GM19043 (cell line): Measurements from ENCODE around the gene EPM2A.
"Not testable (repeated sequence)": the region's sequence is repeated elsewhere in the genome, so short reads cannot be mapped to it uniquely, and the experiment has no call there.

Source experiments
- ATAC-seq: cut with Tn5 transposase; IDR thresholded peaks from one replicate; pipeline ENCODE4 v1.9.1; 2021; ENCODE audit warnings: low read depth; ENCODE audit not compliant: unreplicated experiment

EPM2A gene

GRCh38 chr6:145733207-145733606, 2.1 kb downstream of the EPM2A start:
- no peak for ATAC-seq

- no peak for ATAC-seq
Observed at GRCh38 chr6:145731447-145731846, 3.9 kb downstream of the EPM2A start.

DNA sequence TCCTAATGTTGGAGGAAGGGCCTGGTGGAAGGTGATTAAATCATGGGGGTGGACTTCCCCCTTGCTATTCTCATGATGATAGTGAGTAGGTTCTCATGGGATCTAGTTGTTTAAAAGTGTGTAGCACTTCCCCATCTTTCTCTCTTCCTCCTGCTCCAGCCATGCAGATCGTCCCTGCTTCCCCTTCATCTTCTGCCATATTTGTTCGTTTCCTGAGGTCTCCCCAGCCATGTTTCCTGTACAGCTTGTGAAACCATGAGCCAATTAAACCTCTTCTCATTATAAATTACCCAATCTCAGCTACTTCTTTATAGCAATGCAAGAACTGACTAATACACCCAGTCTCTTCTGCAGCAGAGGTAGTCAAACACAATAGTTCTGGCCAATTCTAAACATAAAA, 5.4 kb downstream of the EPM2A start:
- no peak for ATAC-seq

DNA sequence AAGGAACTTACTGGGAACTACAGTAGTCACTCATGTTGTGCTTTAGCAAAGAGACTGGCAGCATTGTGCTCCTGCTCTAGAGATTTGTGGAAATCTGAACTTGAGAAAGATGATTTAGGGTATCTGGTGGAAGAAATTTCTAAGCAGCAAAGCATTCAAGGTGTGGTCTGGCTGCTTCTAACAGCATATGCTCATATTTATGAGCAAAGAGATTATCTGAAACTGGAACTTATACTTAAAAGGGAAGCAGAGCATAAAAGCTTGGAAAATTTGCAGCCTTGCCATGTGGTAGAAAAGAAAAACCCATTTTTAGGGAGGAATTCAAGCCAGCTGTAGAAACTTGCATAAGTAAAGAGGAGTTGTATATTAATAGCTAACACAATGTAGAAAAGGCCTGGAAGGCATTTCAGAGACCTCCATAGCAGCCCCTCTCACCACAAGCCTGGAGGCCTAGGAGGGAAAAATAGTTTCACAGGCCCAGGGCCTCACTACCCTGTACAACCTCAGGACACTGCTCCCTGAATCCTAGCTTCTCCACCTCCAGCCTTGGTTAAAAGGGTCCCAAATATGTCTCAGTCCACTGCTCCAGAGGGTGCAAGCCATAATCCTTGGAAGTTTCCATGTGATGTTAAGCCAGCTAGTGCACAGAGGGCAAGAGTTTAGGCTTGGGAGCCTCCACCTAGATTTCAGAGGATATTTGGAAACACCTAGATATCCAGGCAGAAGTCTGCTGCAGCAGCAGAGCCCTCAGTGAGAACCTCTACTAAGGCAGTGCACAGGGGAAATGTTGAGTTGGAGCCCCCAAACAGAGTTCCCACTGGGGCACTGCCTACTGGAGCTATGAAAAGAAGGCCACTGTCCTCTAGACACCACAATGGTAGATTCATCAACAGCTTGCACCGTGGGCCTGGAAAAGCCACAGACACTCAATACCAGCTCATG, 6.6 kb downstream of the EPM2A start:
- no peak for ATAC-seq

DNA sequence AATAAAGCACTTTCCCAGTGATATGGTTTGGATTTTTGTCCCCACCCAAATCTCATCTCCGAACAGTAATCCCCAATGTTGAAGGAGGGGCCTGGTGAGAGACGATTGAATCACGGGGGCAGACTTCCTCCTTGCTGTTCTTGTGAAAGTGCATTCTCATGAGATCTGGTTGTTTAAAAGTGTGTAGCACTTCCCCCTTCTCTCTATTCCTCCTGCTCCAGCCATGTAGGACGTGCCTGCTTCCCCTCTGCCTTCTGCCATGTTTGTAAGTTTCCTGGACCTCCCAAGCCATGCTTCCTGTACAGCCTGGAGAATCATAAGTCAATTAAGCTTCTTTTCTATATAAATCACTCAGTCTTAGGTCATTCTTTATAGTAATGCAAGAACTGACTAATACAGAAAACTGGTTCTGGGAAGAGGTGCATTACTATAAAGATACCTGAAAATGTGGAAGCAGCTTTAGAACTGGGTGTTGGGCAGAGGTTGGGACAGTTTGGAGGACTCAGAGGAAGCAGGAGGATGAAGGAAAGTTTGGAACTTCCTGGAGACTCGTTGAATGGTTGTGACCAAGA, 7.4 kb downstream of the EPM2A start:
- ATAC-seq, result no peak

DNA sequence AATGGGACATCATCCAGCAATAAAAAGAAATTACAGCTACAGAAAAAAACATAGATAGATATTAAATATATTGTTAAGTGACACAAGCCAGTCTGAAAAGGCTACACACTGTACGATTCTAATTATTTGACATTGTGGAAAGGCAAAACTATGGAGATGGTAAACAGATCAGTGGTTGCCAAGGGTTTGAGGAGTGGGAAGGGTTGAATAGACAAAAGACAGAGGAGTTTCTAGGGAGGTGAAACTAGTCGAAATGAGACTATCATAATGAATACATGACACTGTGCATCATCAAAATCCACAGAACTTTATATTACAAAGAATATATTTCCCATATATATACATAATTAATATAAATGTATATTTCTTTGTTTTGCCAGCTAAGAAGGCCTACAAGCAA, 9.8 kb downstream of the EPM2A start:
- ATAC-seq, result no peak

- no peak for ATAC-seq
Observed at GRCh38 chr6:145723646-145724045, 11.7 kb downstream of the EPM2A start.

DNA sequence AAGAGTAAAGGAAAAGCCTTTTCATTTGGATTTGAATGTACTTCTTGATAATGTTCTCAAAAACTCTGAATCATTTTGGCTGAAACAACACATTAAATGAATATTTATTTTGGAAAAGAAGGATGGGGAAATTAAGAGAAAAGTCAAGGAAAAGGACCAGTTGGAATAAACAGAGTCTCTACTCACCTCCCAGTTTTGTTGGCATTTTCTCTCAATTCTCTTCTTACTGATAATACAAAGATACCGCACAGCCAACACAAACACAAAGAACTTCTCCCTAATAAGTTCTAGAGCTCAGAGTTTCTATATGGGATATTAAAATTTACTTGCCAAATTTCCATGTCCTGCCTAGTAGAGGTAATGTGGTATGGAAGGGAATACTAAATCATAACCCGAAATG, 13.1 kb downstream of the EPM2A start:
- no peak for ATAC-seq

DNA sequence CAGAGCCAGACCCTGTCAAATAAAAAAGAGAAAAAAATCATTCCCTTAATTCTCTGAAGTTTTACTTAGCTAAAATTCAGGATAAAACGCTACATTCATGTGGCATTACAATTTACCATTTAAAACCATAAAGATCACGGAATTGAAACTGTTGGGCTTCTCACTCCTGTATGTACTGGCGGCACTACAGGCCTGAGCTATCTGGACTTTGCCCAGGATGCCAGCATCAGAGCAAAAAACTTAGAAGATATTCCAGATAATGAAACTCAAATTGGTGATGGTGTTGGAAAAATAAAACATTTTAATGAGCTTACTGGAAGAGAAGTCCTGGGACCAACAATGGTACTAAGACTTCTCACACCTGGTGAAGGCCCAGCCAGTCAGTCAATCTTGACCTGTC, 14.2 kb downstream of the EPM2A start:
- ATAC-seq, result no peak

DNA sequence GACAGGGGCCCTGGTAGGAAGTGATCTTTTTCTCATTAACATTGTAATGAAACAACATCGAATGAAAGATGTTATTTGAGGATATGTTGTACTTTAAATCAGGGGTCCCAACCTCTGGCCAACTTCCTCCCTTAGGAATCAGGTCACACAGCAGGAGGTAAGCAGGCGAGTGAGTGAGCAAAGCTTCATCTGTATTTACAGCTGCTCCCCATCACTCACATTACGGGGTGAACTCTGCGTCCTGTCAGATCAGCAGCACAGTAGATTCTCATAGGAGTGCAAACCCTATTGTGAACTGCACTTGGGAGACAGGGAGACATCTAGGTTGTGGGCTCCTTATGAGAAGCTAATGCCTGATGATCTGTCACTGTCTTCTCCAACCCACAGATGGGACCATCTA, 19.9 kb downstream of the EPM2A start:
- ATAC-seq, result no peak

- no peak for ATAC-seq
Observed at GRCh38 chr6:145714731-145715130, 20.6 kb downstream of the EPM2A start.

- no peak for ATAC-seq
Observed at GRCh38 chr6:145713773-145714172, 21.5 kb downstream of the EPM2A start.

DNA sequence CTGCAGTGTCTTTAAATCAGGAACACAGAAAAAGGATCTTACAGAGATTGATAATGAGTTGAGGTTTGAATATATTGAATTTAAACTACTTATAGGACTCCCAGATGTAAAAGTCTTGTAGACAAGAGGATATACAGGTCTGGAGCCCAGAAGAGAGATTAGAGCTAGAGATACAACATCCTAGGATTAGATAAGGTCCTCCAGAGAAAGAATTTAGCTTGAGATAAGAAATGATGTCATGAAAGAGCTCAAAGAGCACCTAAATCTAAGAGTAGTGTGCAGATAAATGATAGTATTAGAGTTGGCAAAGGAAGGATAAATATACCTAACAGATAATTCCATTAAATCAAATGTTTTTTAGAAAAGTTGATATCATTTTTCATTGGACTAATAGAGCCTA, 23.9 kb downstream of the EPM2A start:
- ATAC-seq, result no peak

DNA sequence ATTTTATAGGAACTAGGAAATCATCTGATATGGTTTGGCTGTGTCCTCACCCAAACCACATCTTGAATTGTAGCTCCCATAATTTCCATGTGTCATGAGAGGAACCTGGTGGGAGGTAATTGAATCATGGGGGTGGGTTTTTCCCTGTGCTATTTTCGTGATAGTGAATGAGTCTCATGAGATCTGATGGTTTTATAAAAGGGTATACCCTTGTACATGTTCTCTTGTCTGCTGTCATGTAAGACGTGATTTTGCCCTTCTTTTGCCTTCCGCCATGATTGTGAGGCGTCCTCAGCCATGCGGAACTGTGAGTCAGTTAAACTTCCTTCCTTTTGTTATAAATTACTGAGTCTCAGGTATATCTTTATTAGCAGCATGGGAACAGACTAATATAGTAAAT, 27.9 kb downstream of the EPM2A start:
- ATAC-seq, result no peak

DNA sequence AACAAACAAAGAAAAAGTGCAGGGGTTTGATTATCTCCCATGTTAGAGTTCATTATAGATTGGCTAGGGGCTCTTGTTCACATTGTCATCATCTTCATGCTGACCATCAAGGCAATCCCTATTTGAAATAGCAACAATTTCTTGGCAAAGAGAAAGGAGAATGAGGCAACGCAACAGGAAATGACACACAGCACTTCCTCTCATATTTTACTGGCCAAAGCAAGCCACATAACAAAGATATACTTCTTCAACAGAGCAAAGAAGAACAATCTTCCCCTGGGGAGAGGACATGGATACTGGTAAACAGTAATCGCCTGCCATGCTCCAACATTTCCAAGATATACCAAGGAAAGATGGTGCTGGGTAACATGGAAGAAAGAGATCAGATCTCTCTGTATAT, 29.8 kb downstream of the EPM2A start:
- no peak for ATAC-seq

DNA sequence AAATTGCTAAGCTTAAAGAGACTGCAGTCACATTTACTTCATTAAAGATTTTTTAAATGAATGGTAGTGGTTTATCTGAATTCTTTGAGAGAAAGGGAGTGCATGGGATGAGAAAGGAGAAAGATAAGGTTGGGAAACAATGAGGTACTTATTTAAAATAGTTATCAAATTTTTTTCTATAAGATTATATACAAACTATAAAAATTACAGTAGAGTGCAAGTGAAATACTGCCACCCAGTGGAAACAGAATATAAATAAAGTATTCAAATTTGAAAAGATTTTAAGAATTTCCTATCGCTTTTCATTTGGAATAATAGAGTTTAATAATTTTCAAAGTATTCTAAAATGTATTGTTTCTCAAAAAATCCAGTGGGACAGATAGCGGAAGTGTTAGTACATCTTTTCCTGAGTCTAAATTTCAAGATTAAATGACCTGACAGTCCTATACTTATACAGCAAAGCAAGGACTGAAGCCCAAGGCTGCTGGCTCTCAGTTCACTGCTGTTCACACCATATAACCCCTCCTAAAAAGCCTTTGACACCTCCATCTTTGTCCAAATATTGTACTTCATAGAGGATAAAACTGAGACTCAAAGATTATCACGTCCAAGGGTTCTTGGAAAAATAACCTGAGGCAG, 31.1 kb downstream of the EPM2A start:
- ATAC-seq, result no peak

DNA sequence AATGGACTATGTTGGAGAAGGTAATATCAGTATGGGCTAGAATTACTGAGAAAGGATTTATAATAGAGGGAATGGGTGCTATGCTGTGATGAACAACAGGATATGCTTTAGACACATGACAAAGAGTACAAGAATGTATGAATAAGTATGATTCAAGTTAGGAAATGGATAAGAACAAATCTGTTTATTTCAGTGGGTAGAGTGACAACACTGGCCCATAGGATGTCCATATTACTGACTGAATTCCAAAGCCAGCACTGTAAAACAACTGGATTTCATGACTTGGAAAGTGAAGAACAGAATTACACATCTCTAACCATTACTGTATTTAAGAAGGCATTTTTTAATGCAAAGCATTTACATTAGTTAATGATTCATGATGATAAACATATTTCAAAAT, 35.9 kb downstream of the EPM2A start:
- no peak for ATAC-seq

DNA sequence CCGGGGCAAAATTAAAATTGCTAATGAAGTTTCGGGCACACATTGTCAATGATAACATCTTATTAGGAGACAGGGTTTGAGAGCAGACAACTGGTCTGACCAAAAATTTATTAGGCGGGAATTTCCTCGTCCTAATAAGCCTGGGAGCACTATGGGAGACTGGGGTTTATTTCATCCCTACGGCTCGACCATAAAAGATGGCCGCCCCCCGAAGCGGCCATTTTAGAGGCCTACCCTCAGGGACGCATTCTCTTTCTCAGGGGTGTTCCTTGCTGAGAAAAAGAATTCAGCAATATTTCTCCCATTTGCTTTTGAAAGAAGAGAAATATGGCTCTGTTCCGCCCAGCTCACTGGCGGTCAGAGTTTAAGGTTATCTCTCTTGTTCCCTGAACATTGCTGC, 37.9 kb downstream of the EPM2A start:
- ATAC-seq, result not testable (repeated sequence)

DNA sequence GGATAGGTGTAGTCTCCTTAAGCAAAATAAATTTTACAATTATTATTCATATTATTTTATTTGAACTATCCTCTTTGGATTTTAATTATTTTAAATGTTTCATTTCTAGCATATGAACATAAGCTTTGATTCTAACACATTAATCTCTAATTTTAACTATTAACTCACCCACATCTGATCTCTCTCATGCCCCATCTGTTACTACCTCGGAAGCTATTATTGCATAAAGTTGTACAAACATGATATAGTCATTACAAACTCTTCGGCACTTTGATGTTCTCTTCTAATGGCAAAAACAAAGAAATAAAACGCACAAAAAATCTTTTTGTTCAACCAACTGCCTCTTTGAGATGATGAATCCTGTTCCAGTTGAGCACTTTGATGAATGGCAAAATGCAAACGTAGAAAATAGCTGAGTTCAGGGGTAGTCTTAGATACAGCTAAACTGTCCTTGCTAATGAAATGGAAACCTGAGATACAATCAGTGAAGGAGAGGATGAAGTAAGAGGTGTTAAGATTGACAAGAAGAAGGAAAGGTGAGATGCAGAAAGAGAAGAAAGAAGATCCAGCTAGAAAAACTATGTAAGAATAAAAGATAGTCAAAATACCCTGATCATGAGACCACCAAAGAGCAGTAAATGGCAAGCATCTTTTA, 41.1 kb downstream of the EPM2A start:
- ATAC-seq, result no peak

- no peak for ATAC-seq
Observed at GRCh38 chr6:145690969-145691368, 44.4 kb downstream of the EPM2A start.

- ATAC-seq, result no peak
Observed at GRCh38 chr6:145689529-145689928, 45.8 kb downstream of the EPM2A start.
